K562 (cell line): Measurements from ENCODE around the gene TMEM181. TPM values are rescaled to one million over a fixed set of nuclear protein-coding genes. Genes with fewer than 3 reads are reported as not detected.
A peak's percentile ranks its signal among the peaks of the same experiment; 100 is the strongest.

Source experiments
- ATAC-seq: fragments of 200-7000 bp; cut with Tn5 transposase; 3 replicates; pipeline ENCODE4 v1.9.1; 2020; ENCODE audit warnings: moderate library complexity
- BruUV-seq: library from RNA; stranded (reverse); fragments of 400-500 nt; replicated peaks from 2 replicates; lab custom pipeline; 2021; lab: Mats Ljungman, UMichigan
- CTCF ChIA-PET: fragments of 300-600 bp; formaldehyde crosslinking; extraction: SDS; loops from one replicate; lab custom pipeline; 2021; ENCODE audit warnings: low intra/inter-chr PET ratio; lab: Yijun Ruan, JAX
- POLR2A ChIA-PET: fragments of 300-600, 350-650 bp; sonication (Branson Sonifier 250); formaldehyde crosslinking; extraction: SDS; loops from one replicate; lab custom pipeline; 2021; ENCODE audit warnings: antibody characterized with exemption, inconsistent platforms; lab: Yijun Ruan, JAX
- DNase-seq, 4 experiments: peaks; one replicate each; pipeline versions ENCODE4 v3.0.0 to v3.0.0-alpha.2; 2011 to 2018; ENCODE audit warnings: low spot score in 3 of 4, mixed read lengths in 3 of 4; ENCODE audit errors: extremely low read depth in 1 of 4
- FAIRE-seq: peaks from 2 replicates; lab custom pipeline; 2011; peaks lifted over from hg19 to GRCh38; lab: Jason Lieb, UNC
- H2AFZ ChIP-seq: 2 replicates; pipeline ENCODE4 v1.6.0; 2011; ENCODE audit warnings: low read depth, low read length, control low read depth, inconsistent platforms
- H3K27ac ChIP-seq: fragments of 200-600 bp; 3 replicates; pipeline ENCODE4 v1.8.0; 2011; ENCODE audit warnings: low read depth, mild to moderate bottlenecking, control low read depth, inconsistent platforms, low read length, moderate library complexity, mixed read lengths; ENCODE audit errors: extremely low read depth
- H3K27me3 ChIP-seq, 2 experiments: fragments of 300-600 bp in 1 of 2; 2 replicates in 1 of 2; 3 replicates in 1 of 2; pipeline versions ENCODE4 v1.6.0 to v1.8.0; 2011; ENCODE audit warnings: inconsistent platforms in 2 of 2, low read length in 2 of 2, mild to moderate bottlenecking in 1 of 2, mixed read lengths in 1 of 2, moderate library complexity in 1 of 2; ENCODE audit not compliant: control insufficient read depth in 2 of 2, insufficient read depth in 2 of 2
- H3K36me3 ChIP-seq: fragments of 300-600 bp; 3 replicates; pipeline ENCODE4 v1.8.0; 2011; ENCODE audit warnings: mild to moderate bottlenecking, low read length, inconsistent platforms; ENCODE audit not compliant: control insufficient read depth, insufficient read depth
- H3K4me1 ChIP-seq, 2 experiments: fragments of 200-600 bp in 1 of 2; replicated peaks in 1 of 2; 2 replicates in 1 of 2; 3 replicates in 1 of 2; pipeline versions ENCODE4 v1.5.1 to v1.8.0; 2011; ENCODE audit warnings: inconsistent platforms in 2 of 2, low read length in 2 of 2, mild to moderate bottlenecking in 1 of 2, mixed read lengths in 1 of 2, moderate library complexity in 1 of 2; ENCODE audit not compliant: control insufficient read depth in 2 of 2, insufficient read depth in 2 of 2
- H3K4me2 ChIP-seq: 2 replicates; pipeline ENCODE4 v1.6.1; 2011; ENCODE audit warnings: low read length, control low read depth, inconsistent platforms, mixed read lengths; ENCODE audit not compliant: insufficient read depth
- H3K4me3 ChIP-seq: fragments of 200-600 bp; sonication (generic), shearing (Covaris generic); 2 replicates; pipeline ENCODE4 v1.5.1; 2016; ENCODE audit warnings: control low read depth, inconsistent platforms
- H3K79me2 ChIP-seq: fragments of 200-600 bp; 3 replicates; pipeline ENCODE4 v1.8.0; 2011; ENCODE audit warnings: low read length, inconsistent platforms; ENCODE audit not compliant: control insufficient read depth, insufficient read depth
- H3K9ac ChIP-seq, 2 experiments: 2 replicates each; pipeline versions ENCODE4 v1.6.0 to v1.6.1; 2011; ENCODE audit warnings: low read depth in 2 of 2, low read length in 2 of 2, control low read depth in 1 of 2, inconsistent platforms in 1 of 2, mild to moderate bottlenecking in 1 of 2, mixed read lengths in 1 of 2; ENCODE audit not compliant: insufficient read depth in 1 of 2
- H3K9me1 ChIP-seq: one replicate; pipeline ENCODE4 v1.6.0; 2011; ENCODE audit warnings: inconsistent platforms, mild to moderate bottlenecking, low read length, moderate library complexity; ENCODE audit not compliant: control insufficient read depth, insufficient read depth
- H3K9me3 ChIP-seq: replicated peaks from 2 replicates; pipeline ENCODE4 v1.5.1; 2011; ENCODE audit warnings: low read depth, low read length, inconsistent platforms; ENCODE audit not compliant: control insufficient read depth, insufficient read depth
- H4K20me1 ChIP-seq: replicated peaks from 2 replicates; pipeline ENCODE4 v1.6.1; 2011; ENCODE audit warnings: low read length, inconsistent platforms, mixed read lengths; ENCODE audit not compliant: control insufficient read depth, insufficient read depth
- MLLT1 ChIP-seq, 2 experiments: fragments of 450-650 bp; IDR thresholded peaks; 2 replicates each; pipeline ENCODE4 v1.6.1; 2016
- ZBTB7A ChIP-seq: IDR thresholded peaks from 2 replicates; pipeline ENCODE4 v1.6.1; 2011; ENCODE audit warnings: low read depth, mild to moderate bottlenecking, low read length, moderate library complexity, borderline replicate concordance; ENCODE audit not compliant: control insufficient read depth
- ZNF384 ChIP-seq: IDR thresholded peaks from 2 replicates; pipeline ENCODE4 v1.6.1; 2012; ENCODE audit warnings: low read depth, low read length, improper control_type of control experiment
- WGBS: fragments of 100-300 bp; shearing (Covaris generic); methylation state at CpG from one replicate; pipeline ENCODE4 v1.1.6; 2016; ENCODE audit warnings: low coverage, mixed read lengths; ENCODE audit not compliant: insufficient coverage; ENCODE audit errors: missing lambda C conversion rate; 5-methylcytosine and 5-hydroxymethylcytosine counted together
- in situ Hi-C: fragments of 300-500 bp; cut with MboI; formaldehyde crosslinking; loops from 4 replicates; pipeline ENCODE4 v1.15.0; 2018; ENCODE audit warnings: inconsistent platforms, mixed read lengths
- intact Hi-C: fragments of 100-400 bp; cut with micrococcal nuclease; formaldehyde crosslinking; loops from 2 replicates; pipeline ENCODE4 v1.14.2; 2022
- polyA plus RNA-seq, 8 experiments: library from polyadenylated mRNA; depleted of rRNA in 4 of 8; stranded (reverse) in 5 of 8; unstranded in 3 of 8; fragments of >200 nt; fragmentation: Nextera tagmentation in 2 of 8; fragmentation: Illumina TruSeq in 1 of 8; extraction: Ambion mirVana in 2 of 8; extraction: Trizol in 1 of 8; gene quantifications; 2 replicates each; pipeline versions ENCODE4 v1.2.1 to v1.2.3, GENCODE V29; 2011 to 2014; ENCODE audit warnings: inconsistent platforms in 1 of 8, missing spikeins in 1 of 8
- total RNA-seq, 7 experiments: library from RNA; depleted of rRNA in 6 of 7; stranded (reverse); fragments of >200 nt in 6 of 7; fragmentation: Illumina TruSeq in 2 of 7; extraction: Trizol in 2 of 7; gene quantifications; 2 replicates each; pipeline versions ENCODE4 v1.2.1 to v1.2.3, GENCODE V29; 2011 to 2021; ENCODE audit warnings: low replicate concordance in 1 of 7

The TMEM181 gene
- total and polyA plus RNA-seq, 9 of the 15 experiments (the other 6 are each of a cell fraction or from before 2014, with no cell fraction given) = 5.6 to 27.2 (median 19.9) TPM

GRCh38 chr6:158568549-158568948 lies 8.7 kb downstream of the TMEM181 start (continued):
- TF ChIP-seq ZBTB7A = 0 out of 2 replicates have a peak, but pooled peaks have one; percentile 25

DNA sequence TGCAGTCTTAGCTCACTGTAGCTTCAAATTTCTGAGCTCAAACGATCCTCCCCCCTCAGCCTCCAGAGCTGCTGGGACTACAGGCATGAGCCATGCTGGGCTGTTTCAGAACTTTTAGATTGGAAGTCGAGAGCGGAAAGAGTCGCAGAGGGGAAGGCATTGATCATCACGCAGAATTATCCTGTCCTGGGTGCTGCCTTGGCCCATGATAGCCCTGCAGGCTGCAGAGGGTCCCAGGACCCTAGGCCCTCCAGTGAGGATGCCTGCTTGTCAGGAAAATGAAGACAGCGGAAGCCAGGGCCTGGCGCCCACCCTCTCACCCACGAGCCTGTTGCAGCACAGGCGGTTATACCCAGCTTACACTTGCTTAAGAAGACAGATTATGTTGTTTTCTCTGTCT lies 9.1 kb downstream of the TMEM181 start:
- ATAC-seq (no peak), DNase-seq (peak in 1 of 4 experiments; percentile 15)
- Histone ChIP-seq H3K27ac (peak overlapping the region; percentile 57; the same call in 1 of the 3 replicates), H3K27me3 (no peaks in the 10 kb centered on the region)
- CTCF ChIA-PET = no interaction called here
- 0 out of 4 replicates have a peak, but pooled peaks of 1 of the 2 experiments have one; percentile 33 for TF ChIP-seq MLLT1 (IDR thresholded peaks at IDR 0.05)
- TF ChIP-seq ZNF384 = no peak
- TF ChIP-seq, all 486 proteins: peak for 1
- WGBS = 77% methylated on average over 9 of the region's 9 CpGs
- Histone ChIP-seq H3K36me3 (peaks cover 38% of the 10 kb centered on the region; the same call in 2 of the 3 replicates), H3K9me1 (peaks cover 15% of the 10 kb centered on the region), H3K9me3 (no peaks in the 10 kb centered on the region), H3K9ac (peak overlapping the region in 1 of 2 experiments; percentile 54; a peak in 1 of 4 replicates), H4K20me1 (peaks cover 43% of the 10 kb centered on the region), H3K4me1 (peaks cover 24 to 55% of the 10 kb centered on the region in 2 experiments), H2AFZ (no peak overlapping the region), H3K4me2 (no peak overlapping the region), H3K79me2 (peaks cover 91% of the 10 kb centered on the region), H3K4me3 (no peak overlapping the region)
- POLR2A ChIA-PET = interaction anchor here (0.7 to 3.1 kb wide), 6 partner anchors 9 to 327 kb away, joined by 3 to 14 read pairs (median 4); partner anchors contain the start of gene TMEM181
- no TSS peak for BruUV-seq
- in situ Hi-C loops = no loop called here
- intact Hi-C loops = no loop called here
- peak; percentile 11 for FAIRE-seq
